ENCODE data around the gene MYO1D. TPM values are rescaled to one million over a fixed set of nuclear protein-coding genes. Genes with fewer than 3 reads are reported as not detected.

MYO1D gene
- total and polyA plus RNA-seq, 7 donors = 6.2 to 184 (median 21.6) TPM

GRCh38 chr17:32523827-32524552, 352.9 kb downstream of the MYO1D start:
- H3K27me3 ChIP-seq = no peaks in the 10 kb centered on the region
- no peaks in the 10 kb centered on the region for H3K9me3 ChIP-seq
- no peak for TF ChIP-seq POLR2A (IDR thresholded peaks at IDR 0.05)
- TF ChIP-seq EP300 (IDR thresholded peaks at IDR 0.05) = no peak
- TF ChIP-seq, protein P1, sequence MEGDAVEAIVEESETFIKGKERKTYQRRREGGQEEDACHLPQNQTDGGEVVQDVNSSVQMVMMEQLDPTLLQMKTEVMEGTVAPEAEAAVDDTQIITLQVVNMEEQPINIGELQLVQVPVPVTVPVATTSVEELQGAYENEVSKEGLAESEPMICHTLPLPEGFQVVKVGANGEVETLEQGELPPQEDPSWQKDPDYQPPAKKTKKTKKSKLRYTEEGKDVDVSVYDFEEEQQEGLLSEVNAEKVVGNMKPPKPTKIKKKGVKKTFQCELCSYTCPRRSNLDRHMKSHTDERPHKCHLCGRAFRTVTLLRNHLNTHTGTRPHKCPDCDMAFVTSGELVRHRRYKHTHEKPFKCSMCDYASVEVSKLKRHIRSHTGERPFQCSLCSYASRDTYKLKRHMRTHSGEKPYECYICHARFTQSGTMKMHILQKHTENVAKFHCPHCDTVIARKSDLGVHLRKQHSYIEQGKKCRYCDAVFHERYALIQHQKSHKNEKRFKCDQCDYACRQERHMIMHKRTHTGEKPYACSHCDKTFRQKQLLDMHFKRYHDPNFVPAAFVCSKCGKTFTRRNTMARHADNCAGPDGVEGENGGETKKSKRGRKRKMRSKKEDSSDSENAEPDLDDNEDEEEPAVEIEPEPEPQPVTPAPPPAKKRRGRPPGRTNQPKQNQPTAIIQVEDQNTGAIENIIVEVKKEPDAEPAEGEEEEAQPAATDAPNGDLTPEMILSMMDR (IDR thresholded peaks at IDR 0.05) = no peak
- no peak for TF ChIP-seq POLR2AphosphoS5 (IDR thresholded peaks at IDR 0.05)
- peaks cover 0 to 12% (median 6%) of the 10 kb centered on the region in 4 donors for H3K4me1 ChIP-seq
- no peak overlapping the region for H3K4me3 ChIP-seq
- H3K27ac ChIP-seq = no peak overlapping the region
- WGBS, 2 donors = 75 to 88% methylated on average over 12 of the region's 12 CpGs
- no peaks in the 10 kb centered on the region for H3K36me3 ChIP-seq
- DNase-seq = peak; percentile 4
- intact Hi-C loops (cut with DNase I) = no loop called here

DNA sequence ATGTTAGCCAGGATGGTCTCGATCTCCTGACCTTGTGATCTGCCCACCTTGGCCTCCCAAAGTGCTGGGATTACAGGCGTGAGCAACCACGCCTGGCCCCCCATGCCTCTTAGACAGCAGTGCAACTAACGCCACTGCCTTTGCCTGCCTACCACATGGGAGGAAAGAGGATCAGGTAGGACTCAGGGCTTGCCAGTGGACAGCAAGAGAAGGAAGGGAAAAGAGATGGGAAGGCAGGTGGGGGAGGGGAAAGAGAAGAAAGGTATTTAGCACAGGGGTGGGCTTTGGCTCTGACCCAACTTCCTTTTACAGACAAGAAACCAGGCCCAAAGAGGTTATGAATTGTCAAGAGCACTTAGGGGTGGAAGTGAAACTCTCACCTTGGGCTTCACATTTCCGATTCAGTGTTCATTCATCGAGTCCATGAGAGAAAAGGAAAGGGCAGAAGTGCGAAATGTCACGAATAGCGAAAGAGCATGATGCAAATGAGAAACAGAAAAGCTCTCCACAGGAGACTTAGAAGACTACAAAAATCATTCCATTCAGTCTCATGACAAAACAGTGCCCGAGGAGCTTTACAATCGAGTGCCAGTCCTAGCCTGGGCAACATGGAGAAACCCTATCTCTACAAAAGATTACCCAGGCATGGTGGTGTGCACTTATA, 353.8 kb downstream of the MYO1D start:
- no peak overlapping the region for H3K4me3 ChIP-seq
- intact Hi-C loops (cut with DNase I) = no loop called here
- no peaks in the 10 kb centered on the region for H3K9me3 ChIP-seq
- H3K4me1 ChIP-seq = peaks cover 0 to 15% (median 9%) of the 10 kb centered on the region in 4 donors
- TF ChIP-seq EP300 (IDR thresholded peaks at IDR 0.05) = no peak
- peak; percentile 30 for DNase-seq
- no peak overlapping the region for H3K27ac ChIP-seq
- WGBS, 2 donors = 77 to 89% methylated on average over 11 of the region's 11 CpGs
- no peaks in the 10 kb centered on the region for H3K27me3 ChIP-seq
- no peaks in the 10 kb centered on the region for H3K36me3 ChIP-seq

- intact Hi-C loops (cut with DNase I) = no loop called here
- Histone ChIP-seq H3K4me1 (peaks cover 0 to 15% (median 9%) of the 10 kb centered on the region in 4 donors), H3K27ac (no peak overlapping the region), H3K27me3 (no peaks in the 10 kb centered on the region), H3K4me3 (no peak overlapping the region), H3K9me3 (no peaks in the 10 kb centered on the region), H3K36me3 (no peaks in the 10 kb centered on the region)
- WGBS, 2 donors = 96 to 97% methylated on average over 9 of the region's 9 CpGs
- peak; percentile 5 for DNase-seq
- TF ChIP-seq POLR2AphosphoS5 (IDR thresholded peaks at IDR 0.05) (no peak), POLR2A (IDR thresholded peaks at IDR 0.05) (no peak), EP300 (IDR thresholded peaks at IDR 0.05) (no peak)
- TF ChIP-seq, protein P1 (IDR thresholded peaks at IDR 0.05) = no peak
Measured at GRCh38 chr17:32520737-32521404, 356.1 kb downstream of the MYO1D start.

- no peaks in the 10 kb centered on the region for H3K27me3 ChIP-seq
- H3K4me1 ChIP-seq = peaks cover 0 to 15% (median 9%) of the 10 kb centered on the region in 4 donors
- no peaks in the 10 kb centered on the region for H3K36me3 ChIP-seq
- no peak overlapping the region for H3K4me3 ChIP-seq
- no peaks in the 10 kb centered on the region for H3K9me3 ChIP-seq
- no peak overlapping the region for H3K27ac ChIP-seq
- 51 to 65% methylated on average over 17 of the region's 17 CpGs for WGBS, 2 donors
- peak; percentile 50 for DNase-seq
- no peak for TF ChIP-seq POLR2AphosphoS5 (IDR thresholded peaks at IDR 0.05)
- TF ChIP-seq EP300 (IDR thresholded peaks at IDR 0.05) = no peak
- no peak for TF ChIP-seq POLR2A (IDR thresholded peaks at IDR 0.05)
- TF ChIP-seq, protein P1 (IDR thresholded peaks at IDR 0.05) = no peak
- intact Hi-C loops (cut with DNase I) = no loop called here
Measured at GRCh38 chr17:32520104-32520701, 356.7 kb downstream of the MYO1D start.
